Activated CD8-positive, alpha-beta memory T cell treated with anti-CD3 and anti-CD28 coated beads for 24 hours (primary cell): ENCODE data around the gene ALDH9A1.
A peak's percentile ranks its signal among the peaks of the same experiment; 100 is the strongest.
"Not testable (repeated sequence)": the region's sequence is repeated elsewhere in the genome, so short reads cannot be mapped to it uniquely, and the experiment has no call there.

Experiments used
- DNase-seq: peaks from one replicate; pipeline ENCODE4 v3.0.0-alpha.2; 2020

The ALDH9A1 gene

GRCh38 chr1:165697881-165698760 lies at the start of gene ALDH9A1:
Gene ALDH9A1, minus strand, starts transcription at chr1:165698562. Its CDS starts 4 bp downstream, at chr1:165698558.
- peak; percentile 93 for DNase-seq

- DNase-seq: no peak
Observed at GRCh38 chr1:165747632-165748447, 49.5 kb upstream of the ALDH9A1 start.

GRCh38 chr1:165744913-165745312 lies 46.6 kb upstream of the ALDH9A1 start:
- DNase-seq: not testable (repeated sequence)

GRCh38 chr1:165742194-165742593 lies 43.8 kb upstream of the ALDH9A1 start:
- DNase-seq: no peak

- DNase-seq: no peak
Observed at GRCh38 chr1:165738794-165739193, 40.4 kb upstream of the ALDH9A1 start.

GRCh38 chr1:165737196-165737595 lies 38.8 kb upstream of the ALDH9A1 start:
- DNase-seq: no peak

GRCh38 chr1:165734906-165735305 lies 36.5 kb upstream of the ALDH9A1 start:
- no peak for DNase-seq

- DNase-seq: no peak
Observed at GRCh38 chr1:165726841-165727240, 28.5 kb upstream of the ALDH9A1 start.

GRCh38 chr1:165726169-165726568 lies 27.8 kb upstream of the ALDH9A1 start:
- no peak for DNase-seq

GRCh38 chr1:165717918-165718515 lies 19.7 kb upstream of the ALDH9A1 start:
- DNase-seq: no peak

- DNase-seq: not testable (repeated sequence)
Observed at GRCh38 chr1:165716265-165717051, 18.1 kb upstream of the ALDH9A1 start.

GRCh38 chr1:165712764-165713163 lies 14.4 kb upstream of the ALDH9A1 start:
- DNase-seq: no peak

- DNase-seq: no peak
Observed at GRCh38 chr1:165707984-165708706, 9.8 kb upstream of the ALDH9A1 start.

GRCh38 chr1:165703648-165704047 lies 5.3 kb upstream of the ALDH9A1 start:
- no peak for DNase-seq

GRCh38 chr1:165701922-165702321 lies 3.6 kb upstream of the ALDH9A1 start:
- DNase-seq: not testable (repeated sequence)

GRCh38 chr1:165699577-165699976 lies 1.2 kb upstream of the ALDH9A1 start:
- DNase-seq: no peak

GRCh38 chr1:165698761-165699052 lies 345 bp upstream of the ALDH9A1 start:
- no peak for DNase-seq

GRCh38 chr1:165697491-165697880 lies 876 bp downstream of the ALDH9A1 start:
- no peak for DNase-seq

- DNase-seq: no peak
Observed at GRCh38 chr1:165696625-165697100, 1.7 kb downstream of the ALDH9A1 start.

- no peak for DNase-seq
Observed at GRCh38 chr1:165695031-165695430, 3.3 kb downstream of the ALDH9A1 start.

- no peak for DNase-seq
Observed at GRCh38 chr1:165688046-165688445, 10.3 kb downstream of the ALDH9A1 start.

- DNase-seq: no peak
Observed at GRCh38 chr1:165686971-165687433, 11.4 kb downstream of the ALDH9A1 start.
